Activated naive CD4-positive, alpha-beta T cell treated with Interleukin-2 at 50 U/mL for 16 hours (primary cell): ENCODE measurements around the gene IQGAP2.
"Not testable (repeated sequence)": the region's sequence is repeated elsewhere in the genome, so short reads cannot be mapped to it uniquely, and the experiment has no call there.

ENCODE experiments used
- DNase-seq: peaks from one replicate; pipeline ENCODE4 v3.0.0-alpha.2; 2020

IQGAP2 gene

DNA sequence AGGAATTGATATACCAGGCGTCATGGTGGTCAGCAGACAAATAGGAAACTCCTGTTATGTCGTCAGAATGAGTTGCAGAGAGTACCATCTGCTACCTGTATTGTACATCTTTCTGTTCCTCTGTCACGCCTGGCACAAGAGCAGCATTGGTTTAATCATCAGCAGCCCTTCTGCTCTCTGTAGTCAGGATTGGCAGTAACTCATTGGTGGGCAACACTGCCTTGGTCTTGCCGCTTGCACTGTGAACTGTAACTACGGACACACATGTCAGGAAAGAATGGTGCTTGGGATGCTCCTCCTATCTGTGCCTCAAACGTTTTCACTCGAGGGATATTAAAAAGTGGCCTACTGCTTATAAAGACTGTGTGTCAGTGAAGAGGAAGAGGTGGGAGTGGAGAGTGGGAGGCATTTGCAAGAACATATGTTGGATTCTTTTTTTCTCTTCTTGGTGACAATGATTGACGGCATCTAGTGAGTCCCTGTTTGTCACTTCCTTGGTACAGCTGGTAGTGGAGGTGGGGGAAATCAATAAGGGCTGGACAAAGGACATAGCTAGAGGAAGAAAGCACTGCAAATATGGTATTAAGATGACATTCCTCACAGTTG is 143.5 kb downstream of the IQGAP2 start:
- peak; percentile 45 for DNase-seq

DNA sequence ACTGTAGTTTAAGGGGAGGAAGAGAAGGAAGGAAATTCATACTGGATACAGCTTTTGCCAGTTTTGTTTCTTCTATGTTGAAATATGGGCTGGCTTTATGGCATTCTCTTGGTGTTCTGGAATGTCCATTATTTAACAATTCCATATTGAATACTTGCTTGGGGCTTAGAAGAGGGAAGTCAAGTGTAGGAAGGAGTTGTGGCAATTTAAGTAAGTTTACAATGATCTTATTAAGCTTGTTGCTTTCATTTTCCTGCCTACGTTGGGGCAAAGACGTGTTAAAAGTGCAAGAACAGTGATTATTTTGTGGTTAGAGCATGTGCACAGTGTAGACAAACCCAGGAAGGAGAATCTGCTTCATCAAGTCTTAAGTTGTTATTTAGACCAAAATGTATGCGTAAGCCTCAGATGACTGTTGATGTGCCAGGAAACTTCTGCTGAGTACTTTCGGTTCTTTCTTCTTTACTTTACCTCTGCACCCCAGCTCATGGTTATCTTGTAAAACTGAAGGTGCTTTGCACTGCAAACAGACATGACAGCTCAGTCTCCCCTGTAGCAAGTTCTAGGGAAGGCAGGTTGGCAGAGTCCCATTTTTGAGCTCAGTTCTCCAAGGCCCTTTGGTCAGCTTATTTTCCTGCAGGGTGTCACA is 144.3 kb downstream of the IQGAP2 start:
- DNase-seq: peak; percentile 47

GRCh38 chr5:76547891-76548524 is 144.9 kb downstream of the IQGAP2 start:
- DNase-seq: no peak

- no peak for DNase-seq
Observed at GRCh38 chr5:76548525-76549229, 145.6 kb downstream of the IQGAP2 start.

GRCh38 chr5:76550881-76551280 is 147.8 kb downstream of the IQGAP2 start:
- DNase-seq: not testable (repeated sequence)

DNA sequence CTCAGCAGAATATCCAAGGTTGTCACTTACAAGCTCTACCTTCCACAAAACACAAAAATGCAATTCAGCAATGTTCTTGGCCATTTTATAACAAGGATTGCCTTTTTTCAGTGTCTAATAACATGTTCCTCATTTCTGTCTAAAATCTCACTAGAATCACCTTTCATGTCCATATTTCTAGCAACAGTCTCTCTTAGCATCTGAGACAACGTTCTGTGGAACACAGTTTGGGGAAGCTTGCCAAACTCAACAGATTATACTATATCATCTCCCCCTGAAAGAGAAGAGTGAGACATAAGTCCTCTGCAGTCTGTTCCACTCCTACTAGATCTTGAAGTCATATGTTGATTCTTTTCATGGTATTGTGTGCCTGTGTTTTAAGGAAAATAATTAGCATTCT is 149.5 kb downstream of the IQGAP2 start:
- DNase-seq: no peak

DNA sequence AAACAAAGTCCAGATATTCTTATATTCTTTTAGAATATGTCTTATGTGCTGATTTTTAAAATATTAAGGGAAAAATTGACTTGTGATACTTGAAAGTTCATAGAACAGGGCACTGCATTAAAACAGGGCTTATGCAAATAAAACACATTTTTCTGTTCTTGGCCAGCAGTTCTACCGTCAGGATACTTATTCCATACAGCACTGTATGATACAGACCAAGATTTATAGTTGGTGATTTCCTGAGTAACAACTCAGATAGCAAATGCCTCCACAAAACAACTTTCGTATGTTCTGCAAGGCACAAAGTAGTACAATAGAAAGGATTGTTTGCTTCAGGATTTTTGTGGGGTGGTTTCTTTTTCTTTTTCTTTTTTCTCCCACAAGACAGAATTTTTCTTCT is 150.2 kb downstream of the IQGAP2 start:
- DNase-seq: no peak

DNA sequence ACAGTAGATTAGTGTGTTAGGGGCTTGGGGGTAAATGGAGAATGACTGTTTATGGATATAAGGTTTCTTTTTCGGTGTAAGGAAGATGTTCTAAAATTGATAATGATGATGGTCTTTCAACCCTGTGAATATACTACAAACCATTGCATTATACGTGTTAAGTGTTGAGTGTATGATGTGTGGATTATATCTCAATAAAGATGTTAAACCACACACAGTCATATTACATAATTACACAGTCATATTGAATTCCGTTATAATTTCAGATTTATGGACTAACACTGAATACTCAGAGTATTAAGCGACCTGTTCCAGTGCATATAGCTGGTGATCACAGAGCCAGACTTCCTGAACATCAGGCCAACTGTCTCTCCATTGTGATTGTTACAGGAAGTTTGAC is 152.0 kb downstream of the IQGAP2 start:
- no peak for DNase-seq

DNA sequence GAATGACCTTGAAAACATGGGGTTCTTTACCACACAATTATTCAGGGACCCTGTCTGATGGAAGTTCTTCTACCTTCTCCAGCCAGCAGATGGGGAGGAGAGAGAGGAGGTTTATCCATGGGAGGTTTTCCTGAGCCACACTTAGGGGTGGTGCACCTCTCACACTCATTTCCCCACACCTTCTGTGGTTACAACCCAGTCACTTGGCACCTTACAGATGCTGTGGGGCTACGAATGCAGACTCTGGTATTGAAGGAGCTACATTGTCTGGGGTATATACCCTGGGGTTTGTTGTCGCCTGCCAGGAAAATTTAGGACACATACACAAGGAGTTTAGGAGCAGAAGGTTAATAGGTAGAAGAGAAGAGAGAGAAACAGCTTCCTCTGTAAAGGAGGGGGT is 152.6 kb downstream of the IQGAP2 start:
- DNase-seq: no peak

DNA sequence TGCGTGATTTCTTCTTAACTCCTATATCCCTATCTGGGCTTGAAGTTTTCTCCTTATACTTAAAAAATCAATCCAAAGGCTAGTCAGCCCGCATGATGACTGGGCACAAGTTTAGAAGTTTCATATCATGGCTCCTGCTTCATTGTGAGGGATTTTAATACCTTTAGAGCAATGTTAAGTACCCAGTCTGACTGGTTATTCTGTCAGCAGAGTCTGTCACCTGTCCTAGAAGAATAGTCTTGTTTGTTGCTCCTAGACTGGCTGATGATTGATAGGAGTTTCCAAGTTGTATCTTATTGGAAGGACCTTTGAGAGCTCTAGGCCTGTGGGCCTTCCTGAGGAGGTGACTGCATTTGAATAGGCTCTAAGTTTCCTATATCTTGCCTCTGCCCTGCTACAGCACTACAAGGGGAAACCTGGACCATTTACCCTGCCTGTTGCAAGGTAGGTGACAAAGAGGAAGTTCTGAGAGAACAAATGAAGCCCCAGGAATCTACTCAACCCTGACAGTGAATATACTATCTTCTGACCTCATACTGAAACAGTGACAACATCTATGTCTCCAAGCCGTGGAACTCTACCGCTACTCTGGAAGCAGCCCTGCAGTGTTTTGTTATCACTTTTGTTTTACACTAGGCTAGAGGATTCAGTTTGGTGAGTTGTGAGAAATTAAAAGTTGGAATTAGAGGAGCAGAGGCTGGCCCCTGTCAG is 153.6 kb downstream of the IQGAP2 start:
- DNase-seq: no peak

GRCh38 chr5:76560952-76561891 is 158.1 kb downstream of the IQGAP2 start:
- DNase-seq: no peak

DNA sequence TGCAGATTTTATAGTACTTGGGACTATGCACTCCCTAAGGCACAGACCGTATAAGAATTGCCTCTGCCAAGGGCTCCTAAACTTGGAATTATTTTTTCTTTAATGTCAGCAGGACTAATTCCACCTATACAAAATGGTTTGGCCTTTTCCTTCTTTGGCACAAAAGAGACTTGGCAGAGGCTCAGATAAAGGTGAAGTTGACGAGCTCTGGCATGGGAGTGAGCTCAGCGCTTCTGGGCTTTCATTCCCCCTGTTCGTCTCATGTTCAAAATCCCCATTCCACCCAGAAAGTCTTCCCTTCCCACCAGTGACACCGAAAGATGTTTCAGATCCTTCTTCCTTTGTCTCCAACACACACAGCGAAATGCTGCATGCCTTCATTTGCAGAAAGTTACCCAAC is 158.9 kb downstream of the IQGAP2 start:
- DNase-seq: no peak

- DNase-seq: no peak
Observed at GRCh38 chr5:76565009-76565408, 161.9 kb downstream of the IQGAP2 start.

DNA sequence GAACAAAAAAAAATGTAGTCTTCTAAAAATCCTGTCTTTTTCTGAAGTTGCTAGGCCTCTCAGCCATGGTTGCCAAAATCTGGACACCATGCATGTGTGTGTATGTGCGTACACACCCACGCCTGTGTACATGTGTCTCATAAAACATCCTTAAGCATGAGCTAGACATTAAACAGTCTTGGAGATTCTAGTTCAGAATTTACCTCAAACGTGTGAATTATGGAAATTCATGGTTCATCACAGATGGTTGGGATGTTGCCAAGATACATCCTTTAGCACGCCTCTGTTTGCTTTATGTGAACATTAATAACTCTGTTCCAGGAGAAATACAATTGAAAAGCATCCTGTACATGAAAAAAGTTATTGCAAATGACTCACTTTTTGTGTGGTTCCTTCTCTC is 167.1 kb downstream of the IQGAP2 start:
- DNase-seq: no peak

GRCh38 chr5:76571559-76571958 is 168.5 kb downstream of the IQGAP2 start:
- no peak for DNase-seq

- no peak for DNase-seq
Observed at GRCh38 chr5:76576450-76576849, 173.4 kb downstream of the IQGAP2 start.

DNA sequence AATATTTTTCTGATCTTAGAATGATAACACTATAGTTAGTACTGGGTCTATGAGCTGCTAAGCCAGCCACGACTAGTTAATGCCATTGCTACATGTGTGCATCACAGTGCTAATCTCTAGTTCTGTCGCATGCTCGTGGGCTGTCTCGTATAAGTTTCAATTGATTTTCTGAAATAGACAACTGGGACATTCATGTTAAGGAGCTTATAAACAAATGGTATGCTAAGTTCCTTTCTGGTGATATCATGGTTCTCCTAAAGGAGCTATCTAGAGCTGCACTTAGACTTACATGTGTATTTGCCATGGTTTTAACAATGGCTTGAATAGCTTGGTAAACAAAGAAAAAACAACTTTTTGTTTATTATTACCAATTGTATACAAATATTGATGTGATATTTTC is 173.9 kb downstream of the IQGAP2 start:
- no peak for DNase-seq

DNA sequence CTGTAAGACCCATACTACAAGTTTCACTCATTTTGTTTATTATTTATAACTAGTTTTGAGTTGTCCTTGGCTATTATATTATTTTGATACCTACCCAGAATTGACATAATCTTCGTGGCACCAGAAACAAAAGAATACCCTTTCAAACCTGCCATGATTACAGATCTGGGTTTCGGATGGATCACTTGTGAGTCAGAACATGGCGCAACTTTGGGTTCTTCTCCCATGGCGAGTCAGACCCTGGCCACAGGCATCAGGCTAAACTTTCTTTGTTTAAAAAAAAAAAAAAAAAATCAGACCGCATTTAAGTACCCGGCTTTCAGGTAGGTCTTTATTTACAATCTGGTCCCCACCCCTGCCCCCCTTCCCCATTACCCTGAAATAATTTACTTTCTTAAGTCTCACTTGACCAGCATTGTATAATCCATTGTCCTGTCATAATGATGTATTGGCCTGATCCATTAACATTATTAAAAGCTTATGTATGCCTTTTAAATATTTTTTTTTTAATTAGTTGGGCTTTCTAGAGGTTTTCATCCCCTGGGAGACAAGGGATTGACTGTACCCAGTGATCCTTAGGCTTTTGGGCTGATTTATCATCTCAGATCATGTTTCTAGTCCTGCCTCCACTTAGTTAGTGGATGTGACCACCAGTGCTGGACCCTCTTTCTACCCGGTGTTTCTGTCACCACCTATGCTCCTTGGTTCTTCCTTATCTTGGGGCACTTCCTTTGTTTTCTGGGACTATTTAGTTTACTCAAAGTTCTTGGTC is 176.3 kb downstream of the IQGAP2 start:
- DNase-seq: no peak

- no peak for DNase-seq
Observed at GRCh38 chr5:76580981-76581380, 177.9 kb downstream of the IQGAP2 start.

- peak; percentile 20 for DNase-seq
Observed at GRCh38 chr5:76582230-76583162, 179.4 kb downstream of the IQGAP2 start.
